Smooth muscle cell (in vitro differentiated cells): Measurements from ENCODE around the gene TRIM9. TPM values are rescaled to one million over a fixed set of nuclear protein-coding genes. Genes with fewer than 3 reads are reported as not detected.

Experiments
- DNase-seq: peaks from one replicate; lab custom pipeline; 2025; ENCODE audit not compliant: unreplicated experiment; lab: John Stamatoyannopoulos, UW
- H2AFZ ChIP-seq: fragments of 200-600 bp; sonication (generic); 2 replicates; pipeline ENCODE4 v1.6.0; 2016; ENCODE audit warnings: antibody characterized with exemption, low read depth, mild to moderate bottlenecking
- H3F3A ChIP-seq: fragments of 200-600 bp; sonication (generic); 2 replicates; pipeline ENCODE4 v1.6.0; 2017; ENCODE audit warnings: antibody characterized with exemption, low read depth
- H3K27ac ChIP-seq: fragments of 200-600 bp; sonication (generic); 2 replicates; pipeline ENCODE4 v1.5.1; 2016; ENCODE audit warnings: low read depth, mild to moderate bottlenecking
- H3K27me3 ChIP-seq: fragments of 200-600 bp; sonication (generic); 2 replicates; pipeline ENCODE4 v1.6.1; 2016; ENCODE audit warnings: low read depth, mild to moderate bottlenecking
- H3K36me3 ChIP-seq: fragments of 200-600 bp; sonication (generic); 2 replicates; pipeline ENCODE4 v1.5.1; 2016; ENCODE audit warnings: low read depth
- H3K4me1 ChIP-seq: fragments of 200-600 bp; sonication (generic); 2 replicates; pipeline ENCODE4 v1.5.1; 2016; ENCODE audit warnings: low read depth
- H3K4me2 ChIP-seq: fragments of 200-600 bp; sonication (generic); 2 replicates; pipeline ENCODE4 v1.6.0; 2016; ENCODE audit warnings: mild to moderate bottlenecking
- H3K4me3 ChIP-seq: fragments of 200-600 bp; sonication (generic); 2 replicates; pipeline ENCODE4 v1.5.1; 2016; ENCODE audit warnings: mild to moderate bottlenecking
- H3K79me2 ChIP-seq: fragments of 200-600 bp; sonication (generic); 2 replicates; pipeline ENCODE4 v1.6.0; 2016; ENCODE audit warnings: low read depth, mild to moderate bottlenecking
- H3K9ac ChIP-seq: fragments of 200-600 bp; sonication (generic); 2 replicates; pipeline ENCODE4 v1.6.0; 2016; ENCODE audit warnings: low read depth
- H3K9me3 ChIP-seq: fragments of 200-600 bp; sonication (generic); replicated peaks from 2 replicates; pipeline ENCODE4 v1.5.1; 2016; ENCODE audit warnings: low read depth
- H4K20me1 ChIP-seq: fragments of 200-600 bp; sonication (generic); 2 replicates; pipeline ENCODE4 v1.6.0; 2016; ENCODE audit warnings: low read depth
- CTCF ChIP-seq: fragments of 200-600 bp; sonication (generic); IDR thresholded peaks from 2 replicates; pipeline ENCODE4 v1.5.1; 2017; ENCODE audit warnings: borderline replicate concordance, mild to moderate bottlenecking, antibody characterized with exemption; ENCODE audit not compliant: insufficient read depth, poor library complexity, severe bottlenecking
- WGBS: methylation state at CpG from one replicate; pipeline ENCODE4 v1.1.7; 2016; ENCODE audit warnings: low lambda C conversion rate; 5-methylcytosine and 5-hydroxymethylcytosine counted together
- polyA plus RNA-seq: library from polyadenylated mRNA; unstranded; fragments of >200 nt; fragmentation: Nextera tagmentation; extraction: Ambion mirVana; gene quantifications from 2 replicates; pipeline ENCODE4 v1.2.1, GENCODE V29; 2016
- total RNA-seq: library from RNA; depleted of rRNA; stranded (reverse); fragments of >200 nt; gene quantifications from 2 replicates; pipeline ENCODE4 v1.2.3, GENCODE V29; 2014

Gene TRIM9
- total and polyA plus RNA-seq, 2 experiments from 2014 or later: 0.57 to 1.5 TPM

GRCh38 chr14:50954811-50955372 lies 140.0 kb downstream of the TRIM9 start:
- H3K9ac ChIP-seq: peak overlapping the region; percentile 34
- no peaks in the 10 kb centered on the region for H3K79me2 ChIP-seq
- H3K36me3 ChIP-seq: no peaks in the 10 kb centered on the region
- peaks cover 11% of the 10 kb centered on the region for H3F3A ChIP-seq
- peak; percentile 57 for TF ChIP-seq CTCF
- peak overlapping the region; percentile 94 for H3K27ac ChIP-seq
- no peaks in the 10 kb centered on the region for H4K20me1 ChIP-seq
- H3K4me3 ChIP-seq: no peak overlapping the region
- no peaks in the 10 kb centered on the region for H3K27me3 ChIP-seq
- WGBS: 52% methylated on average over 1 of the region's 1 CpG
- no peak for DNase-seq
- no peak overlapping the region for H2AFZ ChIP-seq
- no peaks in the 10 kb centered on the region for H3K9me3 ChIP-seq
- peaks cover 4% of the 10 kb centered on the region for H3K4me1 ChIP-seq
- peak overlapping the region; percentile 61 for H3K4me2 ChIP-seq

GRCh38 chr14:50953502-50953901 lies 141.4 kb downstream of the TRIM9 start:
- Histone ChIP-seq H2AFZ (no peak overlapping the region), H3F3A (peaks cover 11% of the 10 kb centered on the region), H3K4me3 (no peak overlapping the region), H4K20me1 (no peaks in the 10 kb centered on the region), H3K27ac (no peak overlapping the region), H3K4me2 (no peak overlapping the region), H3K79me2 (no peaks in the 10 kb centered on the region), H3K36me3 (no peaks in the 10 kb centered on the region), H3K27me3 (no peaks in the 10 kb centered on the region), H3K4me1 (peaks cover 4% of the 10 kb centered on the region), H3K9me3 (no peaks in the 10 kb centered on the region), H3K9ac (no peak overlapping the region)
- TF ChIP-seq CTCF: no peak
- no peak for DNase-seq
- WGBS: 100% methylated on average over 1 of the region's 1 CpG

GRCh38 chr14:50951032-50951431 lies 143.9 kb downstream of the TRIM9 start:
- 97% methylated on average over 6 of the region's 6 CpGs for WGBS
- no peak overlapping the region for H3K27ac ChIP-seq
- H3K36me3 ChIP-seq: no peaks in the 10 kb centered on the region
- no peaks in the 10 kb centered on the region for H3K27me3 ChIP-seq
- no peak overlapping the region for H3K9ac ChIP-seq
- no peak overlapping the region for H3K4me2 ChIP-seq
- no peaks in the 10 kb centered on the region for H3K79me2 ChIP-seq
- TF ChIP-seq CTCF: no peak
- no peak overlapping the region for H2AFZ ChIP-seq
- no peaks in the 10 kb centered on the region for H3K9me3 ChIP-seq
- no peak for DNase-seq
- no peaks in the 10 kb centered on the region for H4K20me1 ChIP-seq
- H3K4me3 ChIP-seq: no peak overlapping the region
- H3K4me1 ChIP-seq: peaks cover 4% of the 10 kb centered on the region
- H3F3A ChIP-seq: peaks cover 23% of the 10 kb centered on the region

GRCh38 chr14:50948205-50948604 lies 146.7 kb downstream of the TRIM9 start:
- H2AFZ ChIP-seq: no peak overlapping the region
- no peak overlapping the region for H3K9ac ChIP-seq
- TF ChIP-seq CTCF: no peak
- no peak overlapping the region for H3K4me2 ChIP-seq
- H3K79me2 ChIP-seq: no peaks in the 10 kb centered on the region
- H3F3A ChIP-seq: peaks cover 11% of the 10 kb centered on the region
- H4K20me1 ChIP-seq: no peaks in the 10 kb centered on the region
- peaks cover 1% of the 10 kb centered on the region for H3K4me1 ChIP-seq
- H3K9me3 ChIP-seq: no peaks in the 10 kb centered on the region
- H3K27me3 ChIP-seq: no peaks in the 10 kb centered on the region
- H3K36me3 ChIP-seq: no peaks in the 10 kb centered on the region
- H3K27ac ChIP-seq: no peak overlapping the region
- DNase-seq: no peak
- H3K4me3 ChIP-seq: no peak overlapping the region
- WGBS: 88% methylated on average over 2 of the region's 2 CpGs
